Cardiac muscle cell (in vitro differentiated cells and primary cell): ENCODE measurements around the gene OTOG. TPM values are rescaled to one million over a fixed set of nuclear protein-coding genes. Genes with fewer than 3 reads are reported as not detected.

Source experiments
- DNase-seq, 2 donors: peaks; one replicate each; pipeline versions ENCODE4 v3.0.0 to v3.0.0-alpha.2; 2010 to 2017; ENCODE audit warnings: low read depth in 1 of 2, low spot score in 1 of 2
- H3K27ac ChIP-seq: fragments of 200-600 bp; sonication (generic); 2 replicates; pipeline ENCODE4 v1.5.1; 2016
- H3K27me3 ChIP-seq: fragments of 200-600 bp; sonication (generic); 2 replicates; pipeline ENCODE4 v1.6.0; 2016; ENCODE audit warnings: control low read depth
- H3K36me3 ChIP-seq: fragments of 200-600 bp; sonication (generic); 2 replicates; pipeline ENCODE4 v1.5.1; 2016; ENCODE audit warnings: control low read depth
- H3K4me1 ChIP-seq: fragments of 200-600 bp; sonication (generic); 2 replicates; pipeline ENCODE4 v1.8.1; 2017; ENCODE audit warnings: low read depth, mild to moderate bottlenecking, mixed run types
- H3K4me3 ChIP-seq: fragments of 200-600 bp; sonication (generic); 2 replicates; pipeline ENCODE4 v1.5.1; 2016; ENCODE audit warnings: mild to moderate bottlenecking
- H3K9me3 ChIP-seq: fragments of 200-600 bp; sonication (generic); 2 replicates; pipeline ENCODE4 v1.5.1; 2017; ENCODE audit warnings: low read depth, mild to moderate bottlenecking, control low read depth
- polyA plus RNA-seq: library from polyadenylated mRNA; unstranded; fragments of >200 nt; fragmentation: Nextera tagmentation; extraction: Ambion mirVana; gene quantifications from 2 replicates; pipeline ENCODE4 v1.2.1, GENCODE V29; 2016
- total RNA-seq: library from RNA; depleted of rRNA; stranded (reverse); fragments of >200 nt; gene quantifications from 2 replicates; pipeline ENCODE4 v1.2.3, GENCODE V29; 2016
- TF ChIP-seq, protein P1 (sequence below): IDR thresholded peaks from 2 replicates; pipeline ENCODE4 v1.5.1; 2012; ENCODE audit warnings: low read depth, mild to moderate bottlenecking, low read length

Gene OTOG
- total and polyA plus RNA-seq, 2 experiments from 2014 or later, result 0.15 TPM; not detected in 1

DNA sequence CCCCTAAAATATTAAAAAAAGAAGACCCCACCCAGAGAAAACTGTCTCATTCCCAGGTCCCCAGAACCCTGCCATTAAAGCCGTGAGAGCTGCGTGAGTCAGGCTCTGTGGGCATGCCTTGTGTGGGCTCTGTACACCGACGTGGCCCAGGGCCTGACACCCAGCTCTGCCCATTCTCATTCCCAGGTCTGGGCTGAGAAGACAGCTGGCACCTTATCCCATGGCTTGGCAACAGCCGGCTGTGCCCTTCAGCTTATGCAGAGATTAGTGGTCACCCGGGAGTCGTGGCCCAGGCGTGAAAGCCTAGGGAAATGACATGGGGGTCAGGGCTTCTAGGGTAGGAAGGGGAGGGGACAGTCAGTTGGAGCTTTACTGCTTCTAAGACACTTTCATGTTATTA, 31.9 kb downstream of the OTOG start:
- no peaks in the 10 kb centered on the region for H3K4me1 ChIP-seq
- no peaks in the 10 kb centered on the region for H3K36me3 ChIP-seq
- H3K4me3 ChIP-seq, result no peak overlapping the region
- H3K9me3 ChIP-seq, result no peaks in the 10 kb centered on the region
- DNase-seq, result no peak
- no peaks in the 10 kb centered on the region for H3K27me3 ChIP-seq
- H3K27ac ChIP-seq, result no peak overlapping the region
- TF ChIP-seq, protein P1, sequence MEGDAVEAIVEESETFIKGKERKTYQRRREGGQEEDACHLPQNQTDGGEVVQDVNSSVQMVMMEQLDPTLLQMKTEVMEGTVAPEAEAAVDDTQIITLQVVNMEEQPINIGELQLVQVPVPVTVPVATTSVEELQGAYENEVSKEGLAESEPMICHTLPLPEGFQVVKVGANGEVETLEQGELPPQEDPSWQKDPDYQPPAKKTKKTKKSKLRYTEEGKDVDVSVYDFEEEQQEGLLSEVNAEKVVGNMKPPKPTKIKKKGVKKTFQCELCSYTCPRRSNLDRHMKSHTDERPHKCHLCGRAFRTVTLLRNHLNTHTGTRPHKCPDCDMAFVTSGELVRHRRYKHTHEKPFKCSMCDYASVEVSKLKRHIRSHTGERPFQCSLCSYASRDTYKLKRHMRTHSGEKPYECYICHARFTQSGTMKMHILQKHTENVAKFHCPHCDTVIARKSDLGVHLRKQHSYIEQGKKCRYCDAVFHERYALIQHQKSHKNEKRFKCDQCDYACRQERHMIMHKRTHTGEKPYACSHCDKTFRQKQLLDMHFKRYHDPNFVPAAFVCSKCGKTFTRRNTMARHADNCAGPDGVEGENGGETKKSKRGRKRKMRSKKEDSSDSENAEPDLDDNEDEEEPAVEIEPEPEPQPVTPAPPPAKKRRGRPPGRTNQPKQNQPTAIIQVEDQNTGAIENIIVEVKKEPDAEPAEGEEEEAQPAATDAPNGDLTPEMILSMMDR, result no peak

GRCh38 chr11:17579451-17579850, 32.4 kb downstream of the OTOG start:
- H3K9me3 ChIP-seq, result no peaks in the 10 kb centered on the region
- H3K4me1 ChIP-seq, result no peaks in the 10 kb centered on the region
- TF ChIP-seq, protein P1, result no peak
- no peak overlapping the region for H3K27ac ChIP-seq
- no peaks in the 10 kb centered on the region for H3K36me3 ChIP-seq
- no peak for DNase-seq
- no peak overlapping the region for H3K4me3 ChIP-seq
- no peaks in the 10 kb centered on the region for H3K27me3 ChIP-seq

DNA sequence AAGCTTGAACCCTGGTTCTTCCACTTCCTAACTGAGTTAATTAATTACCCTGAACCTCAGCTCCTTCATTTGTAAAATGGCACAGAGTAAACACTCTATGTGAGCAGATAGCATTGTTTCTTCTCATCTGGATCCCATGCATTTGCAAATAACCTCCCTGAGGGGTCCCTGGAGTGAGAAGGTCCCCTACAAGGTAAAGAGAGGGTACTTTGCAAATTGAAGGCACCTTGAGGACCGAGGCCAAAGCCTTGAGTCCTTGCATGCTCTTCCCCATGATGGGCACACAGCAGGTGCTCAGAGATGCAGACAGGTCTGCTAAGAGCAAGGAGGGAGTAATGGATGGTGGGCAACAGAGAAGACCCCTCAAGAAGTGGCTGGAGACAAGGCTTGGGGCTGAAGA, 33.2 kb downstream of the OTOG start:
- TF ChIP-seq, protein P1, result no peak
- DNase-seq, result no peak

DNA sequence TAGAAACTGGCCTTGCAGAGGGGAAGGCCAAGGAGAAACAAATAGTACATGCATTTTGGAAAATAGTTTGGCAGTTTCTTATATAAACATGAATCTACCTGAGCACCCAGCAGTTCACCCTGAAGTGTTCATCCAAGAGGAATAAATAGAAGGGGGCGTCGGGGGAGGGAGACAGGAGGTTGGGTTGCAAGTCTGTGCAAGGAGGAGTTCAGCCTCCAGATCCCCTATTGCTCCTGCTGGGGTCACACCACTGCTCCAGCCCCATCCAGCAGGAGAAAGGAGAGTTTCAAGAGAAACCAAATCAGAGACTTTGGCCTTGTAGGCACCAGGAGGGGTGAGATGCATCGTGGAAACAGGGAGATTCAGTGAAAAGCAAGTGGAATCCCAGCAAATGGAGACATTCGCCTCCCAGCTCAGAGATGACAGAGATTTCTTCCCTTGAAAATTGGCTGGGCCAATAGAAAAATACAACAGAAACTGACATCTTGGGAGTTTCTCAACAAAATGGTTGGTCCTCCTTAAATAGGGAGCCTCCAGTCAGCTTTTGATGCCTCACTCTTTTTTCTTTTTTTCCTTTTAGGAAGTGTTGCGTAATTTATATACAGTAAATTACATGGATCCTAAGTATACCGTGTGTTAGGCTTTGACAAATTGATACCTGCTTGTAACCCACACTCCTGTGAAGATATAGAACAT, 34.1 kb downstream of the OTOG start:
- no peak for DNase-seq

More for the DNA sequence above, 33.2 kb downstream of the OTOG start:
- Histone ChIP-seq H3K36me3 (no peaks in the 10 kb centered on the region), H3K4me1 (no peaks in the 10 kb centered on the region), H3K27me3 (no peaks in the 10 kb centered on the region), H3K4me3 (no peak overlapping the region), H3K9me3 (no peaks in the 10 kb centered on the region), H3K27ac (no peak overlapping the region)

DNA sequence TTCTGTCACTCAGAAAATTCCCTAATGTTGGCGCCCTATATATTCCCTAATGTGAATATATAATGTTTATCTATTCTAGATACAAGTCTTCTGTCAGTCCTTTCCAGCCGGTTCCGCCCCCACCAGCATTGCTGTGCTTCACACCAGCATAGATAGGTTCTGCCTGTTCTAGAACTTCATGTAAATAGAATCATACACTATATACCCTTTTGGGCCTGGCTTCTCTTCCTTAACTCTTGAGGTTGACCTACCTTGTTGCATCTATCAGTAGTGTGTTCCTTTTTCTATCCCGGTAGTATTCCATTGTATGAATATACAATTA, 34.6 kb downstream of the OTOG start:
- no peaks in the 10 kb centered on the region for H3K36me3 ChIP-seq
- H3K4me3 ChIP-seq, result no peak overlapping the region
- H3K27me3 ChIP-seq, result no peaks in the 10 kb centered on the region
- no peak for DNase-seq
- TF ChIP-seq, protein P1, result no peak
- H3K9me3 ChIP-seq, result no peaks in the 10 kb centered on the region
- H3K27ac ChIP-seq, result no peak overlapping the region
- no peaks in the 10 kb centered on the region for H3K4me1 ChIP-seq

More for the DNA sequence above, 34.1 kb downstream of the OTOG start:
- no peaks in the 10 kb centered on the region for H3K4me1 ChIP-seq
- no peak overlapping the region for H3K27ac ChIP-seq
- no peaks in the 10 kb centered on the region for H3K27me3 ChIP-seq
- TF ChIP-seq, protein P1, result no peak
- no peak overlapping the region for H3K4me3 ChIP-seq
- no peaks in the 10 kb centered on the region for H3K9me3 ChIP-seq
- no peaks in the 10 kb centered on the region for H3K36me3 ChIP-seq
